Ovary (tissue), 3 donors: Measurements from ENCODE around the gene ARHGAP27.
"Not testable (repeated sequence)": the region's sequence is repeated elsewhere in the genome, so short reads cannot be mapped to it uniquely, and the experiment has no call there.

Source experiments
- CTCF ChIP-seq, 3 donors: fragments of 450-650 bp in 2 of 3; fragments of 200-600 bp in 1 of 3; IDR thresholded peaks; one replicate each; pipeline versions ENCODE4 v1.5.1 to v1.8.0; 2016 to 2022; ENCODE audit warnings: antibody characterized with exemption in 3 of 3, mild to moderate bottlenecking in 1 of 3
- POLR2A ChIP-seq: fragments of 450-650 bp; IDR thresholded peaks from one replicate; pipeline ENCODE4 v1.6.1; 2017; ENCODE audit warnings: antibody characterized with exemption, mild to moderate bottlenecking, moderate library complexity
- donor health status: DM: no; HTN: no; CAD: no.

- TF ChIP-seq CTCF (IDR thresholded peaks at IDR 0.05); POLR2A: not testable (repeated sequence)
Measured at GRCh38 chr17:45445901-45446743, 13.5 kb upstream of the ARHGAP27 start.
